Panc1 (cell line): Measurements from ENCODE around the gene COL6A3. TPM values are rescaled to one million over a fixed set of nuclear protein-coding genes. Genes with fewer than 3 reads are reported as not detected.
A peak's percentile ranks its signal among the peaks of the same experiment; 100 is the strongest.
"Not testable (repeated sequence)": the region's sequence is repeated elsewhere in the genome, so short reads cannot be mapped to it uniquely, and the experiment has no call there.

Experiments used
- ATAC-seq: fragments of 200-7000 bp; cut with Tn5 transposase; 2 replicates; pipeline ENCODE4 v1.9.1; 2020; ENCODE audit warnings: mild to moderate bottlenecking, moderate library complexity
- BruUV-seq: library from RNA; stranded (reverse); fragments of 400-500 nt; replicated peaks from 2 replicates; lab custom pipeline; 2021; lab: Mats Ljungman, UMichigan
- CTCF ChIA-PET: fragments of 300-600 bp; sonication (Branson Sonifier 250); formaldehyde crosslinking; loops from one replicate; lab custom pipeline; 2022; ENCODE audit warnings: antibody characterized with exemption; lab: Charles Lee
- POLR2A ChIA-PET: fragments of 300-600 bp; sonication (Branson Sonifier 250); formaldehyde crosslinking; loops from one replicate; lab custom pipeline; 2022; ENCODE audit warnings: antibody characterized with exemption; lab: Charles Lee
- DNase-seq: peaks from one replicate; pipeline ENCODE4 v3.0.0-alpha.2; 2010; ENCODE audit warnings: low read depth, low spot score
- H3K27ac ChIP-seq: 2 replicates; pipeline ENCODE4 v1.5.1; 2011; ENCODE audit warnings: mild to moderate bottlenecking, low read length, inconsistent platforms
- H3K27me3 ChIP-seq: fragments of 200-500 bp; sonication (Bioruptor generic); 2 replicates; pipeline ENCODE4 v1.6.0; 2014; ENCODE audit warnings: low read length, inconsistent platforms; ENCODE audit not compliant: control insufficient read depth, insufficient read depth
- H3K36me3 ChIP-seq: fragments of 200-500 bp; sonication (Bioruptor generic); 2 replicates; pipeline ENCODE4 v1.5.1; 2014; ENCODE audit warnings: inconsistent platforms, mild to moderate bottlenecking, low read length, moderate library complexity; ENCODE audit not compliant: control insufficient read depth, insufficient read depth
- H3K4me1 ChIP-seq: 2 replicates; pipeline ENCODE4 v1.5.1; 2011; ENCODE audit warnings: inconsistent platforms, mild to moderate bottlenecking, low read length, moderate library complexity; ENCODE audit not compliant: control insufficient read depth, insufficient read depth
- H3K4me3 ChIP-seq, 2 experiments: 2 replicates each; pipeline ENCODE4 v1.5.1; 2011 to 2012; ENCODE audit warnings: low read depth in 2 of 2, low read length in 2 of 2, mild to moderate bottlenecking in 2 of 2, inconsistent platforms in 1 of 2, moderate library complexity in 1 of 2
- H3K9me3 ChIP-seq: fragments of 200-500 bp; sonication (Bioruptor generic); 2 replicates; pipeline ENCODE4 v1.5.1; 2014; ENCODE audit warnings: low read depth, mild to moderate bottlenecking, inconsistent platforms, low read length, moderate library complexity; ENCODE audit not compliant: control insufficient read depth, insufficient read depth
- POLR2AphosphoS5 ChIP-seq: IDR thresholded peaks from 2 replicates; pipeline ENCODE4 v1.6.1; 2012; ENCODE audit warnings: mild to moderate bottlenecking, low read depth, low read length, moderate library complexity
- REST ChIP-seq, 2 experiments: IDR thresholded peaks; 2 replicates each; pipeline ENCODE4 v1.6.1; 2011 to 2012; ENCODE audit warnings: low read depth in 2 of 2, control low read depth in 1 of 2, low read length in 1 of 2, mild to moderate bottlenecking in 1 of 2, moderate library complexity in 1 of 2; ENCODE audit not compliant: insufficient read depth in 1 of 2
- SIN3A ChIP-seq: IDR thresholded peaks from 2 replicates; pipeline ENCODE4 v1.6.1; 2012; ENCODE audit warnings: low read depth, mild to moderate bottlenecking, low read length, moderate library complexity, borderline replicate concordance; ENCODE audit not compliant: insufficient read depth
- TCF7L2 ChIP-seq: IDR thresholded peaks from 2 replicates; pipeline ENCODE4 v1.6.1; 2011; ENCODE audit warnings: mild to moderate bottlenecking, low read depth, low read length, inconsistent platforms
- in situ Hi-C: cut with HindIII; loops from 2 replicates; pipeline ENCODE4 v1.10.0; 2016; ENCODE audit warnings: low sequenced_read_pairs, low pct_unique_long_range_greater_than_20kb
- intact Hi-C: fragments of 100-400 bp; cut with micrococcal nuclease; formaldehyde crosslinking; loops from one replicate; pipeline ENCODE4 v1.10.0; 2022; ENCODE audit not compliant: unreplicated experiment
- total RNA-seq: library from RNA; stranded (reverse); gene quantifications from one replicate; pipeline ENCODE4 v1.2.1, GENCODE V29; 2021; ENCODE audit not compliant: unreplicated experiment
- TF ChIP-seq, protein P1 (sequence below): fragments of 450-650 bp; IDR thresholded peaks from 2 replicates; pipeline ENCODE4 v1.5.1; 2017; ENCODE audit warnings: mild to moderate bottlenecking

Gene COL6A3
- total RNA-seq, 1 experiment from 2014 or later, result 0.69 TPM

DNA sequence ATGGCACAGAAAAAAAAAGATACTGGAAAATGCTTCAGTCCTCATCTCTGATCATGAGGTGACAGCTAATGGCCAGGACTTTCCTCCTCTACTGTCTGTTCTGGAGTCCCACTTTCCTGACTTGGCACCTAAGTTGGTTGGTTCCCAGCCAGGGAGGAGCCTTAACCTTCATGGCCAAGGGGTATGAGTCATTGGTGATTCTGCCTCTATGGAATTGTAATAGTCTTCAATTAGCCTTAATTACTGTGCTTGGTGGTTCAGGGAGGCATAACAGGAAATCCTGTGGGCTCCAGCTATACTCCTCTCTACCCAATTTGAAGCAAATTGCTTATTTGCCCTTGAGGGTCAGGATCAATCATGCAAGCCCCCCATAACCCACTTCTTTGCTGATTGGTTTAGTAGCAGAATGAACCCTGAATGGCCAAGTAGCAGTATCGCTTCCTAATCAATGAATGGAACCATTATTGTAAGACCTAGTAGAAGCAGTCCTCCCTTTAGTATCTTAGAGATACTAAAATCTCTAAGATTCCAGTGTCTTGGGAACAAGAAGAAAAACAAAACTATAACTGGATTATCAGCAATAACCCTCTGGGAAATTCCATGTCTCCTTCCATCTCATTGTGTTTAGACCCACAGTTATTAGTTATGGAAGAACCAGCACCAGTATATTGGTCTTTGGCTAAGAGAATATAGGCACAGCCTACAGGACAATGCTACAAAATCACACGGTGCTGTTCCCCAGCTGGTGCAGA, 109.0 kb downstream of the COL6A3 start:
- CTCF ChIA-PET, result no interaction called here
- POLR2A ChIA-PET, result no interaction called here
- Histone ChIP-seq H3K27me3 (no peaks in the 10 kb centered on the region), H3K4me1 (no peaks in the 10 kb centered on the region), H3K9me3 (no peaks in the 10 kb centered on the region), H3K27ac (no peak overlapping the region), H3K36me3 (no peaks in the 10 kb centered on the region), H3K4me3 (no peak overlapping the region)
- intact Hi-C loops, result no loop called here
- BruUV-seq, result no TSS peak
- ATAC-seq, result 0 out of 2 replicates have a peak, but pooled peaks have one; percentile 51
- no peak for DNase-seq
- TF ChIP-seq POLR2AphosphoS5, result no peak
- in situ Hi-C loops, result no loop called here

- H3K4me1 ChIP-seq, H3K36me3 ChIP-seq, H3K4me3 ChIP-seq, H3K27me3 ChIP-seq, DNase-seq, intact Hi-C loops, H3K9me3 ChIP-seq, CTCF ChIA-PET, H3K27ac ChIP-seq, POLR2A ChIA-PET, ATAC-seq, BruUV-seq, in situ Hi-C loops: not testable (repeated sequence)
Measured at GRCh38 chr2:237303244-237303643, 110.7 kb downstream of the COL6A3 start.

- TF ChIP-seq REST (IDR thresholded peaks at IDR 0.05; ENCODE audit: insufficient read depth in 1 of 2, low read depth in 2 of 2, low read length in 1 of 2) (0 out of 4 replicates have a peak, but pooled peaks of 1 of the 2 experiments have one; percentile 21), SIN3A (no peak)
- Histone ChIP-seq H3K9me3 (no peaks in the 10 kb centered on the region), H3K4me1 (peaks cover 6% of the 10 kb centered on the region; the same call in 1 of the 2 replicates), H3K27me3 (no peaks in the 10 kb centered on the region), H3K36me3 (no peaks in the 10 kb centered on the region), H3K4me3 (no peak overlapping the region), H3K27ac (no peak overlapping the region)
- DNase-seq (no peak), ATAC-seq (no peak)
- CTCF ChIA-PET, result no interaction called here
- intact Hi-C loops (no loop called here), in situ Hi-C loops (no loop called here)
- BruUV-seq, result no TSS peak
- POLR2A ChIA-PET, result no interaction called here
Measured at GRCh38 chr2:237301595-237301994, 112.4 kb downstream of the COL6A3 start.

GRCh38 chr2:237300739-237301138, 113.2 kb downstream of the COL6A3 start:
- intact Hi-C loops (no loop called here), in situ Hi-C loops (no loop called here)
- ATAC-seq (no peak), DNase-seq (no peak)
- ChIA-PET CTCF (no interaction called here), POLR2A (no interaction called here)
- Histone ChIP-seq H3K36me3 (no peaks in the 10 kb centered on the region), H3K9me3 (no peaks in the 10 kb centered on the region), H3K4me1 (peaks cover 6% of the 10 kb centered on the region; the same call in 1 of the 2 replicates), H3K27me3 (no peaks in the 10 kb centered on the region), H3K27ac (peak overlapping the region; percentile 57; the same call in 1 of the 2 replicates), H3K4me3 (no peak overlapping the region)
- TF ChIP-seq, protein P1, sequence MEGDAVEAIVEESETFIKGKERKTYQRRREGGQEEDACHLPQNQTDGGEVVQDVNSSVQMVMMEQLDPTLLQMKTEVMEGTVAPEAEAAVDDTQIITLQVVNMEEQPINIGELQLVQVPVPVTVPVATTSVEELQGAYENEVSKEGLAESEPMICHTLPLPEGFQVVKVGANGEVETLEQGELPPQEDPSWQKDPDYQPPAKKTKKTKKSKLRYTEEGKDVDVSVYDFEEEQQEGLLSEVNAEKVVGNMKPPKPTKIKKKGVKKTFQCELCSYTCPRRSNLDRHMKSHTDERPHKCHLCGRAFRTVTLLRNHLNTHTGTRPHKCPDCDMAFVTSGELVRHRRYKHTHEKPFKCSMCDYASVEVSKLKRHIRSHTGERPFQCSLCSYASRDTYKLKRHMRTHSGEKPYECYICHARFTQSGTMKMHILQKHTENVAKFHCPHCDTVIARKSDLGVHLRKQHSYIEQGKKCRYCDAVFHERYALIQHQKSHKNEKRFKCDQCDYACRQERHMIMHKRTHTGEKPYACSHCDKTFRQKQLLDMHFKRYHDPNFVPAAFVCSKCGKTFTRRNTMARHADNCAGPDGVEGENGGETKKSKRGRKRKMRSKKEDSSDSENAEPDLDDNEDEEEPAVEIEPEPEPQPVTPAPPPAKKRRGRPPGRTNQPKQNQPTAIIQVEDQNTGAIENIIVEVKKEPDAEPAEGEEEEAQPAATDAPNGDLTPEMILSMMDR, result no peak
- TF ChIP-seq SIN3A (no peak), TCF7L2 (no peak), POLR2AphosphoS5 (no peak), REST (IDR thresholded peaks at IDR 0.05; ENCODE audit: insufficient read depth in 1 of 2, low read depth in 2 of 2, low read length in 1 of 2) (no peak)
- no TSS peak for BruUV-seq
